Kidney epithelial cell (primary cell): ENCODE results near the gene MORF4L1. TPM values are rescaled to one million over a fixed set of nuclear protein-coding genes. Genes with fewer than 3 reads are reported as not detected.

ENCODE experiments used
- DNase-seq: peaks from one replicate; pipeline ENCODE4 v3.0.0-alpha.2; 2010; ENCODE audit warnings: low read depth
- H3K27me3 ChIP-seq: 2 replicates; pipeline ENCODE4 v1.6.0; 2011; ENCODE audit warnings: low read length; ENCODE audit not compliant: control insufficient read depth, insufficient read depth
- H3K36me3 ChIP-seq: 2 replicates; pipeline ENCODE4 v1.5.1; 2011; ENCODE audit warnings: low read length; ENCODE audit not compliant: control insufficient read depth, insufficient read depth
- H3K4me3 ChIP-seq: 2 replicates; pipeline ENCODE4 v1.5.1; 2011; ENCODE audit warnings: low read depth, mild to moderate bottlenecking, control low read depth, low read length
- total RNA-seq: library from RNA; depleted of rRNA; stranded (reverse); fragments of >200 nt; gene quantifications from 2 replicates; pipeline ENCODE4 v1.2.3, GENCODE V29; 2015
- TF ChIP-seq, protein P1 (sequence below): IDR thresholded peaks from 2 replicates; pipeline ENCODE4 v1.5.1; 2011; ENCODE audit warnings: mild to moderate bottlenecking, moderate library complexity, low read length, control low read depth, inconsistent platforms; ENCODE audit not compliant: insufficient read depth, poor library complexity, severe bottlenecking

The MORF4L1 gene
- total RNA-seq, 1 donor from 2014 or later, result 366 TPM

DNA sequence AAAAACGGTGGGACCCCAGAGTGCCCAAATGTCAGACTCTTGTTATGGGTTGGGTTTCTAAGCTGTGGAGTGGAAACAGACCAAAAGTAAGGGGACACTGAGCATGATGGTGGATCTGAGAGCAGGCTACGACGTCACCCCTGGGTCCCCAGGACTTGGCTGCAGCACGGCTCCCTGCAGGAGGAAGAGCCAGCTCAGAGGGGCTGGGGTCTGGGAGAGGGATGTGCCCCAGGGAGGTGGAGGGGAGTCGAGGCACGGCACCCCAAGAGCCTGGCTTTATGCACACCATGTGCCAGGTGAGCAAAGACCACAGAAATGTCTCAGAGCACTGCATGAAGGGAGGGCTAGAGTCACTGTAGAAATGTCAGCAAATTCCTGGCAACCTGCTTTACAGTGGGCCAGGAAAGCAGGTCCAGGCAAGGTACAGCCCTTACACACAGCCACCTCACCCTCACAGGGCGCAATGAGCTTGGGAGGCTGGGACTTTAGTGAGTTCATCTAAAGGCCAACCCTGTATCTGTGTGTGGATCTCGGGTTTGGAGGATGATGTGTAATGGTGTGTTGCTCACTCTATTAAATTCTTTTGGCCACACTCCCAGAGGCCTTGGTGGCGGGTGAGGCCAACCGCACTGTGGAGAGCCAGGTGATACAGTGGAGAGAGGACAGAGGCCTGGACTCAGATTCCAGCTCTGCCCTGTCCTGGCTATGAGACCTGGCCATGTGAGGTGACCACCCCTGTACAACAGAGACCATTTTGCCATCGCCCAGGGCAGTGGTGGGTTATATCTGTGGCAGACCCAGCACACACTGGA lies 58.1 kb downstream of the MORF4L1 start:
- Histone ChIP-seq H3K4me3 (no peak overlapping the region), H3K27me3 (no peaks in the 10 kb centered on the region), H3K36me3 (no peaks in the 10 kb centered on the region)
- peak; percentile 77 for DNase-seq
- TF ChIP-seq, protein P1, sequence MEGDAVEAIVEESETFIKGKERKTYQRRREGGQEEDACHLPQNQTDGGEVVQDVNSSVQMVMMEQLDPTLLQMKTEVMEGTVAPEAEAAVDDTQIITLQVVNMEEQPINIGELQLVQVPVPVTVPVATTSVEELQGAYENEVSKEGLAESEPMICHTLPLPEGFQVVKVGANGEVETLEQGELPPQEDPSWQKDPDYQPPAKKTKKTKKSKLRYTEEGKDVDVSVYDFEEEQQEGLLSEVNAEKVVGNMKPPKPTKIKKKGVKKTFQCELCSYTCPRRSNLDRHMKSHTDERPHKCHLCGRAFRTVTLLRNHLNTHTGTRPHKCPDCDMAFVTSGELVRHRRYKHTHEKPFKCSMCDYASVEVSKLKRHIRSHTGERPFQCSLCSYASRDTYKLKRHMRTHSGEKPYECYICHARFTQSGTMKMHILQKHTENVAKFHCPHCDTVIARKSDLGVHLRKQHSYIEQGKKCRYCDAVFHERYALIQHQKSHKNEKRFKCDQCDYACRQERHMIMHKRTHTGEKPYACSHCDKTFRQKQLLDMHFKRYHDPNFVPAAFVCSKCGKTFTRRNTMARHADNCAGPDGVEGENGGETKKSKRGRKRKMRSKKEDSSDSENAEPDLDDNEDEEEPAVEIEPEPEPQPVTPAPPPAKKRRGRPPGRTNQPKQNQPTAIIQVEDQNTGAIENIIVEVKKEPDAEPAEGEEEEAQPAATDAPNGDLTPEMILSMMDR, result no peak

DNA sequence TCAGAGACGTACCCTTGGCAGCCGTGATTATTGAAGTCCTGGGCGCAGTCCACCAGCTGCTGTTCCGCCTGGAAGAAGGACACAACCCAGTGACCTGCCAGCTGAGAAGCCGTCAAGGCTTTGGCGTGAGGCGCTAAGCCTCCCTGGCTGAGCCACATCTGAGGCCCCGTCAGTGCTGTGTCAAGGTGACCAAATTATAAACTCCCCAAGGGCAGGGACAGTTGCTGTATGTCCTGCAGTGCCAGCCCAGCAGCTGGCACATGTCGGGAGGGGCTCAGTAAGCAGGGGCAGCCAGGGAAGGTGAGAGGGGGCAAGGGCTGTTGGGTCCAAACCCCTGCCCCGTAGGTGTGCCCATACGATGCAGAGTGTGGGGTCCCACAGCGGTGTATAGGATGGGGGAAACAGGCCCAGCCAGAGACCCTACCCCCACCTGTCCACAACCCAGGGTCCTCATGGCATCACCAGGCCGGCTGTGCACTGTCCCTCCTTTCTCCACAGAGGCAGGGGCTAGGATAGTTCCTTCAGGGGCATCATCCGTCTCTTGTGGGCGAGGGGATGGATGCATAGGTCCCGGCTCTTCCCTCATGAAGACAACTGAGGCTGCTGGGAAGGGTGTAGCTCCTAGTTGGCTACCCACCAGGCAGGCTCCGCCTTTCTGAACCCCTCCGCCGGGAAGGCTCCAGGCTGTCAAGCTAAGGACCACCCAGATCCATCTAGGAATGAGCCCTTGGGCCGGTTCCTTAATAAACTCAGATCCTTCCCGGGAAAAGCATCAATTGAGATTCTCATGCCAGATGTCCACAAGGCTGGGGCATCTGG lies 59.0 kb downstream of the MORF4L1 start:
- Histone ChIP-seq H3K4me3 (no peak overlapping the region), H3K36me3 (no peaks in the 10 kb centered on the region), H3K27me3 (no peaks in the 10 kb centered on the region)
- TF ChIP-seq, protein P1, result no peak
- DNase-seq, result no peak

DNA sequence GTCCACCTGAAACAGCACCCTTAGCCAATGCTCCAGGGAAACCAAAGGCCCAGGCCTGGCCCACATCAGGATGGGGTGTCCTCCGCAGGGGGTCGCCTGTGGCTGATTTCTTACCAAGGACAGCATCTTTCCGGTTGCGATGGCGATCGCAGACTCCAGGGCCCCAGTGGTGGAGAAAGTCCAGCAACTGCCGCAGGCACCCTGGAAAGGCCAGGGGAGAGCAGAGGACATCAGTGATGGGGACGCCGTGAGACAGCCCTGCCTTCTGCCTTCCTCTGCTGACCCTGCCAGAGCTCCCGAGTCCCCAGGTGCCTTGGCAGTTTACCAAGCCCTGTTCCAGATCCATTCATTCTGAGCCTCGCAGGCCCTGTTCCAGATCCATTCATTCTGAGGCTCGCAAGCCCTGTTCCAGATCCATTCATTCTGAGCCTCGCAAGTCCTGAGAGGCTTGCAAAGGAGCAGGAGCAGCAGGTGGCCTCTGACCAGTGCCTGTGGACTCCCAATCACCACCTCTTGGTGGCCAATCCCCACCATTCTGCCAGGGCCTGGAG lies 59.6 kb downstream of the MORF4L1 start:
- DNase-seq, result no peak
- TF ChIP-seq, protein P1, result no peak
- H3K4me3 ChIP-seq, result no peak overlapping the region
- no peaks in the 10 kb centered on the region for H3K27me3 ChIP-seq
- H3K36me3 ChIP-seq, result no peaks in the 10 kb centered on the region

DNA sequence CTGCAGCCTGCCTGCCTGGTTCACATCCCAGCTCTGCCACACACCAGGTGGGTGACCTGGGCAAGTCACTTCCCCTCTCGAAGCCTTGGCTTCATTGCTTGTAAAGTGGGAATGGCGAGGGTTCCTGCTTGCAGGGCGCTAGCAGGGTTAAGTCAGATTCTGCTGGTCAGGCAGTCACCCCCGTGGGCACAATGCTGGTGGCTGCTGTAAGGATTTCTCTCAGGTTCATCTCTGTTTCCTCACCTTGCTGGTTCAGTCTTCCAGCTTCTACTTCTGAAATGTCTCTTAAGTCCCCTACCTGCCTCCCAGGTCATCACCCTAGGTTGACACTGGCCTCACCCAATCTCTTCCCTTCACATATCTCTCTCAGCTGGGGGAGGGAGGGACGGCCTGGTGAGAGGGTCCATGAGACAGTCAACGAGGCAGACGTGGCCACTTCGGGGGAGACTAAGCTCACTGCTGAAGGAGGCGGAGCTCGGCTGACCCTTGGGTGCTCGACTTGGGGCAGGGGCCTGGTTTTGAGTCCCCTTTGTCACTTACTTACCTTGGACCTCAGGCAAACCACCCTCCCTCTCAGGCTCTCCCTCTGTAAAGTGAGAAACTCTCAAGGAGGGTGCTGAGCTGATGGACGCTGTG lies 60.6 kb downstream of the MORF4L1 start:
- TF ChIP-seq, protein P1, result no peak
- no peak for DNase-seq

DNA sequence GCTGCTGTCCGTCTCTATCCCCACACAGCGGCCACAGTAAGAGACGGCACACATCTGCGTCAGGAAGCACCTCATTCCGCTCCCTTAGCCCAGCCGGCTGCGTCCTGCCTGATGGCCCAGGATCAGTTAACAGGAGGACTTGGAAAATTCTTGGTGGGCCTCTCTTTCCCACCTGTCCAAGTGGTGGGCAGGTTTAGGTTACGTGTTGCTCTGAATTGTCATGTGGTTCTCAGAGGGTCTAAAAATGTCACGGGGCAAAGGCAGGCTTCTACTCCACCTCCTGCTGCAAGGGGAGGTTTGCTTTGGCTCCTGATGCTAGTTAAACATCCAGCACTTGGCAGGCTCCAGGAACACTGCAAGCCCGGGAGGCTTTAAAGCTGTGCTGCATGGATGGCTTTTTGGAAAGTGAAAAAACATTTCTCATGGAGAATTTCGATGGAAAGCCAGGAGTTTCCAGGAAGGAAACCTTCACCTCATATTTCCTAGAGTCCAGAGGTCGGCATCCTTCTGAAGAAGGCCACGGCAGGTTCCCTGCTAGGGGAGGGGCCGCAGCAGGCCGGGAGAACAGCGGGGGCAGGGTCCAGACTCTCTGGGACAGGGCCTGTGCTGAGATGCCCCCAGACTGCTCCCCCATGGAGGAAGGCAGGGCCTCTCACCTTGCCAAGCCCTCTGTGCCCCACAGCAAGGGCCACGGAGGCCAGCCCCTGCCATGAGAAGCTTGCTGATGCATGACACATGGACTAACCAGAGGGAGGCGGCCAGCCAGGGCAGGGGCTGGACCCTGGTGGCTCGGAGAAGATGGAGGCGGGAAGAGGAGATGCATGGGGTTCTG lies 61.3 kb downstream of the MORF4L1 start:
- TF ChIP-seq, protein P1, result no peak
- Histone ChIP-seq H3K27me3 (no peaks in the 10 kb centered on the region), H3K4me3 (no peak overlapping the region), H3K36me3 (no peaks in the 10 kb centered on the region)
- no peak for DNase-seq

More for the DNA sequence above, 60.6 kb downstream of the MORF4L1 start:
- Histone ChIP-seq H3K36me3 (no peaks in the 10 kb centered on the region), H3K4me3 (no peak overlapping the region), H3K27me3 (no peaks in the 10 kb centered on the region)
